H9 (cell line): ENCODE measurements around the gene CNMD. TPM values are rescaled to one million over a fixed set of nuclear protein-coding genes. Genes with fewer than 3 reads are reported as not detected.
A peak's percentile ranks its signal among the peaks of the same experiment; 100 is the strongest.

Experiments
- DNase-seq: peaks from one replicate; pipeline ENCODE4 v3.0.0-alpha.2; 2017
- H2AFZ ChIP-seq: one replicate; pipeline ENCODE4 v1.6.1; 2013; ENCODE audit warnings: mild to moderate bottlenecking, low read length, control low read depth, moderate library complexity
- H2AK5ac ChIP-seq: 2 replicates; pipeline ENCODE4 v1.6.1; 2013; ENCODE audit warnings: low read length, control low read depth, mixed read lengths; ENCODE audit not compliant: insufficient read length
- H2BK120ac ChIP-seq: one replicate; pipeline ENCODE4 v1.6.1; 2013; ENCODE audit warnings: low read depth, mild to moderate bottlenecking, low read length, control low read depth, inconsistent platforms; ENCODE audit not compliant: poor library complexity, severe bottlenecking
- H2BK12ac ChIP-seq: 2 replicates; pipeline ENCODE4 v1.6.1; 2013; ENCODE audit warnings: low read length, control low read depth, mixed read lengths, low read depth; ENCODE audit not compliant: insufficient read length
- H2BK15ac ChIP-seq: 2 replicates; pipeline ENCODE4 v1.6.1; 2013; ENCODE audit warnings: low read depth, low read length, control low read depth
- H2BK20ac ChIP-seq: one replicate; pipeline ENCODE4 v1.6.1; 2013; ENCODE audit warnings: low read depth, mild to moderate bottlenecking, low read length, control low read depth, inconsistent platforms; ENCODE audit not compliant: poor library complexity, severe bottlenecking
- H2BK5ac ChIP-seq: 2 replicates; pipeline ENCODE4 v1.6.1; 2013; ENCODE audit warnings: low read length, control low read depth, mixed read lengths; ENCODE audit not compliant: insufficient read length
- H3K14ac ChIP-seq: 2 replicates; pipeline ENCODE4 v1.6.1; 2013; ENCODE audit warnings: low read length, control low read depth; ENCODE audit not compliant: insufficient read depth
- H3K18ac ChIP-seq: 2 replicates; pipeline ENCODE4 v1.6.1; 2013; ENCODE audit warnings: low read depth, mild to moderate bottlenecking, mixed read lengths, low read length, control low read depth; ENCODE audit not compliant: insufficient read length
- H3K23ac ChIP-seq: 2 replicates; pipeline ENCODE4 v1.6.1; 2013; ENCODE audit warnings: low read length, control low read depth, mixed read lengths, low read depth; ENCODE audit not compliant: insufficient read length
- H3K23me2 ChIP-seq: 2 replicates; pipeline ENCODE4 v1.6.1; 2013; ENCODE audit warnings: low read depth, mild to moderate bottlenecking, mixed read lengths, low read length, control low read depth; ENCODE audit not compliant: insufficient read length, poor library complexity, severe bottlenecking
- H3K27ac ChIP-seq: 2 replicates; pipeline ENCODE4 v1.5.1; 2013; ENCODE audit warnings: low read length, control low read depth, mixed read lengths, low read depth; ENCODE audit not compliant: insufficient read length
- H3K27me3 ChIP-seq: 2 replicates; pipeline ENCODE4 v1.6.1; 2013; ENCODE audit warnings: low read length, control low read depth, inconsistent platforms; ENCODE audit not compliant: insufficient read depth
- H3K4ac ChIP-seq: 2 replicates; pipeline ENCODE4 v1.6.1; 2013; ENCODE audit warnings: low read depth, mild to moderate bottlenecking, control low read depth, inconsistent platforms, low read length, moderate library complexity
- H3K4me1 ChIP-seq: 2 replicates; pipeline ENCODE4 v1.6.1; 2013; ENCODE audit warnings: low read length, control low read depth, inconsistent platforms; ENCODE audit not compliant: insufficient read depth
- H3K4me2 ChIP-seq: 2 replicates; pipeline ENCODE4 v1.6.1; 2013; ENCODE audit warnings: low read length, control low read depth, mixed read lengths; ENCODE audit not compliant: insufficient read length, insufficient read depth
- H3K56ac ChIP-seq: 2 replicates; pipeline ENCODE4 v1.6.1; 2013; ENCODE audit warnings: low read depth, mild to moderate bottlenecking, mixed read lengths, low read length, control low read depth; ENCODE audit not compliant: insufficient read length
- H3K79me1 ChIP-seq: 2 replicates; pipeline ENCODE4 v1.6.1; 2013; ENCODE audit warnings: low read depth, mild to moderate bottlenecking, moderate library complexity, low read length, control low read depth, inconsistent platforms; ENCODE audit not compliant: insufficient read depth, poor library complexity, severe bottlenecking
- H3K79me2 ChIP-seq: 2 replicates; pipeline ENCODE4 v1.6.1; 2013; ENCODE audit warnings: low read length, control low read depth, inconsistent platforms; ENCODE audit not compliant: insufficient read depth
- H3K9ac ChIP-seq: 2 replicates; pipeline ENCODE4 v1.6.1; 2013; ENCODE audit warnings: low read length, control low read depth, mixed read lengths; ENCODE audit not compliant: insufficient read length; ENCODE audit errors: extremely low read depth
- H3K9me3 ChIP-seq: one replicate; pipeline ENCODE4 v1.6.1; 2013; ENCODE audit warnings: low read depth, low read length, inconsistent platforms; ENCODE audit not compliant: control insufficient read depth
- H3T11ph ChIP-seq: one replicate; pipeline ENCODE4 v1.6.1; 2013; ENCODE audit warnings: mild to moderate bottlenecking, low read length, control low read depth, inconsistent platforms
- H4K20me1 ChIP-seq: one replicate; pipeline ENCODE4 v1.6.1; 2013; ENCODE audit not compliant: control insufficient read depth, insufficient read length, insufficient read depth
- H4K5ac ChIP-seq: 2 replicates; pipeline ENCODE4 v1.6.1; 2013; ENCODE audit warnings: low read depth, mild to moderate bottlenecking, mixed read lengths, low read length, control low read depth; ENCODE audit not compliant: insufficient read length
- H4K8ac ChIP-seq: replicated peaks from 2 replicates; pipeline ENCODE4 v1.6.1; 2013; ENCODE audit warnings: low read length, control low read depth, mixed read lengths, low read depth; ENCODE audit not compliant: insufficient read length
- H4K91ac ChIP-seq: 2 replicates; pipeline ENCODE4 v1.6.1; 2013; ENCODE audit warnings: low read depth, mild to moderate bottlenecking, moderate library complexity, mixed read lengths, low read length, control low read depth; ENCODE audit not compliant: insufficient read length
- H3K27ac Mint-ChIP-seq, 3 experiments: 2 replicates in 2 of 3; 3 replicates in 1 of 3; pipeline ENCODE4 v1.8.0; 2020 to 2021; ENCODE audit warnings: mixed read lengths in 3 of 3, mild to moderate bottlenecking in 1 of 3, moderate library complexity in 1 of 3
- H3K27me3 Mint-ChIP-seq: 2 replicates; pipeline ENCODE4 v1.8.0; 2021; ENCODE audit warnings: low read depth, mild to moderate bottlenecking, moderate library complexity, mixed read lengths
- H3K36me3 Mint-ChIP-seq, 3 experiments: 2 replicates in 2 of 3; 3 replicates in 1 of 3; pipeline ENCODE4 v1.8.0; 2020 to 2021; ENCODE audit warnings: low read depth in 3 of 3, mixed read lengths in 3 of 3; ENCODE audit not compliant: insufficient read depth in 1 of 3
- H3K4me1 Mint-ChIP-seq, 2 experiments: 2 replicates each; pipeline ENCODE4 v1.8.0; 2020; ENCODE audit warnings: mixed read lengths in 2 of 2
- H3K4me3 Mint-ChIP-seq, 2 experiments: 2 replicates in 1 of 2; 3 replicates in 1 of 2; pipeline ENCODE4 v1.8.0; 2020 to 2021; ENCODE audit warnings: mild to moderate bottlenecking in 2 of 2, mixed read lengths in 2 of 2, moderate library complexity in 1 of 2
- H3K9me3 Mint-ChIP-seq, 2 experiments: 2 replicates in 1 of 2; 3 replicates in 1 of 2; pipeline ENCODE4 v1.8.0; 2020; ENCODE audit warnings: mild to moderate bottlenecking in 2 of 2, mixed read lengths in 2 of 2, moderate library complexity in 1 of 2
- CTCF ChIP-seq: fragments of 200-600 bp; sonication (generic); conservative IDR thresholded peaks from 3 replicates; pipeline ENCODE4 v1.8.0; 2021; ENCODE audit warnings: antibody characterized with exemption, mild to moderate bottlenecking
- WGBS: extraction: QIAGEN DNeasy Blood & Tissue Kit; methylation state at CpG from one replicate; pipeline ENCODE4 v1.1.7; 2013; ENCODE audit warnings: missing lambda C conversion rate, low lambda C conversion rate, mixed read lengths; ENCODE audit not compliant: insufficient read length; ENCODE audit errors: extremely low coverage; 5-methylcytosine and 5-hydroxymethylcytosine counted together
- long read RNA-seq: library from polyadenylated mRNA; unstranded; transcript quantifications from one replicate; pipeline ENCODE4 v2.0.0, GENCODE V29; 2020
- total RNA-seq: library from RNA; stranded (reverse); gene quantifications from 2 replicates; pipeline ENCODE4 v1.2.1, GENCODE V29; 2021

The CNMD gene
- total RNA-seq = 96.0 and 97.9 TPM in 2 replicates
- long read RNA-seq, transcript CNMD-201 (7 exons, 1,410 nt) = major isoform, 385 of 640 reads
- long read RNA-seq, transcript CNMD-203 (7 exons, 1,444 nt) = minor isoform, 64 of 640 reads
- long read RNA-seq, partial matches to known transcripts = 30 of 640 reads
- long read RNA-seq, other reads (novel, unspliced or antisense) = 161 of 640 reads

GRCh38 chr13:52739468-52740071 is at the start of gene CNMD:
Gene CNMD (minus strand): TSS chr13:52739820. CDS start chr13:52739701, 119 bp downstream.
- peak within 1 kb of the TSS; percentile 11 for H3K9ac ChIP-seq
- peak within 1 kb of the TSS; percentile 57 for H3K4me2 ChIP-seq
- no peak within 1 kb of the TSS for H2BK120ac ChIP-seq
- H3K27me3 ChIP-seq = no peaks in the 10 kb centered on the region
- H2BK15ac ChIP-seq = no peak within 1 kb of the TSS
- no peak within 1 kb of the TSS for H3T11ph ChIP-seq
- H2BK12ac ChIP-seq = no peak within 1 kb of the TSS
- no peaks in the 10 kb centered on the region for H3K79me1 ChIP-seq
- H3K4me3 Mint-ChIP-seq = peak within 1 kb of the TSS; percentile 86 to 88
- peaks cover 47 to 51% of the 10 kb centered on the region in 2 experiments for H3K4me1 Mint-ChIP-seq
- peak within 1 kb of the TSS; percentile 36 for H4K5ac ChIP-seq
- H3K79me2 ChIP-seq = no peaks in the 10 kb centered on the region
- no peak within 1 kb of the TSS for H2AFZ ChIP-seq
- no CpG with 5 or more reads among the region's 34 CpGs for WGBS
- H3K18ac ChIP-seq = peak within 1 kb of the TSS; percentile 54
- H3K9me3 Mint-ChIP-seq = peaks cover 9 to 15% of the 10 kb centered on the region in 2 experiments; a peak in 4 of 5 replicates
- H4K8ac ChIP-seq = peak within 1 kb of the TSS; percentile 23
- H3K9me3 ChIP-seq = no peaks in the 10 kb centered on the region
- H2AK5ac ChIP-seq = no peak within 1 kb of the TSS
- H3K27ac Mint-ChIP-seq = peak within 1 kb of the TSS in 2 of 3 experiments; percentile 76 to 93; a peak in 4 of 7 replicates
- peak; percentile 50 for DNase-seq
- H3K36me3 Mint-ChIP-seq = peaks cover 12 to 23% (median 14%) of the 10 kb centered on the region in 3 experiments; a peak in 6 of 7 replicates
- TF ChIP-seq CTCF = no peak
- H3K4me1 ChIP-seq = peaks cover 2% of the 10 kb centered on the region; the same call in 1 of the 2 replicates
- no peak within 1 kb of the TSS for H3K27ac ChIP-seq
- H3K14ac ChIP-seq = peak within 1 kb of the TSS; percentile 33
- peaks cover 10% of the 10 kb centered on the region for H3K23me2 ChIP-seq
- H4K20me1 ChIP-seq = no peaks in the 10 kb centered on the region
- H2BK5ac ChIP-seq = no peak within 1 kb of the TSS
- no peak within 1 kb of the TSS for H2BK20ac ChIP-seq
- H3K4ac ChIP-seq = no peak within 1 kb of the TSS
- peaks cover 8% of the 10 kb centered on the region for H3K27me3 Mint-ChIP-seq
- no peak within 1 kb of the TSS for H3K56ac ChIP-seq
- no peak within 1 kb of the TSS for H3K23ac ChIP-seq
- H4K91ac ChIP-seq = no peak within 1 kb of the TSS
